Measurements from ENCODE around the gene OPA3.
"Not testable (repeated sequence)": the region's sequence is repeated elsewhere in the genome, so short reads cannot be mapped to it uniquely, and the experiment has no call there.

OPA3 gene

GRCh38 chr19:45517238-45517637 is 67.4 kb downstream of the OPA3 start:
- no peak for DNase-seq

- DNase-seq: no peak
Observed at GRCh38 chr19:45515807-45516401, 68.7 kb downstream of the OPA3 start.

GRCh38 chr19:45515081-45515624 is 69.4 kb downstream of the OPA3 start:
- DNase-seq: no peak

GRCh38 chr19:45514376-45515051 is 70.1 kb downstream of the OPA3 start:
- no peak for DNase-seq

GRCh38 chr19:45512881-45513483 is 71.6 kb downstream of the OPA3 start:
- no peak for DNase-seq

GRCh38 chr19:45511074-45511473 is 73.5 kb downstream of the OPA3 start:
- DNase-seq: no peak

GRCh38 chr19:45510352-45510751 is 74.2 kb downstream of the OPA3 start:
- not testable (repeated sequence) for DNase-seq

GRCh38 chr19:45509692-45510015 is 74.9 kb downstream of the OPA3 start:
- no peak for DNase-seq

GRCh38 chr19:45508861-45509691 is 75.5 kb downstream of the OPA3 start:
- no peak for DNase-seq

GRCh38 chr19:45508417-45508860 is 76.2 kb downstream of the OPA3 start:
- DNase-seq: peak; percentile 59

- no peak for DNase-seq
Observed at GRCh38 chr19:45507872-45508416, 76.7 kb downstream of the OPA3 start.

GRCh38 chr19:45506989-45507871 is 77.4 kb downstream of the OPA3 start, which contains the start of gene VASP:
Gene VASP, plus strand, starts transcription at chr19:45507479. Its CDS starts 293 bp downstream, at chr19:45507772.
- DNase-seq: peak; percentile 93

- DNase-seq: peak; percentile 99
Observed at GRCh38 chr19:45506246-45506988, 78.2 kb downstream of the OPA3 start.

- no peak for DNase-seq
Observed at GRCh38 chr19:45505996-45506245, 78.7 kb downstream of the OPA3 start.

- no peak for DNase-seq
Observed at GRCh38 chr19:45505151-45505995, 79.2 kb downstream of the OPA3 start.

GRCh38 chr19:45503909-45504308 is 80.7 kb downstream of the OPA3 start:
- DNase-seq: no peak

GRCh38 chr19:45502111-45502510 is 82.5 kb downstream of the OPA3 start:
- DNase-seq: no peak

GRCh38 chr19:45501730-45502014 is 82.9 kb downstream of the OPA3 start:
- no peak for DNase-seq

GRCh38 chr19:45500918-45501729 is 83.5 kb downstream of the OPA3 start:
- no peak for DNase-seq
